GM21723 (cell line): ENCODE data around the gene ELAVL3.
"Not testable (repeated sequence)": the region's sequence is repeated elsewhere in the genome, so short reads cannot be mapped to it uniquely, and the experiment has no call there.

Experiments used
- ATAC-seq: cut with Tn5 transposase; IDR thresholded peaks from one replicate; pipeline ENCODE4 v1.9.1; 2021; ENCODE audit warnings: mild to moderate bottlenecking, moderate library complexity; ENCODE audit not compliant: unreplicated experiment

Gene ELAVL3

GRCh38 chr19:11460207-11460606, 20.6 kb downstream of the ELAVL3 start:
- ATAC-seq, result no peak

- ATAC-seq, result not testable (repeated sequence)
These were observed 21.9 kb downstream of the ELAVL3 start for GRCh38 chr19:11458912-11459311.

GRCh38 chr19:11458236-11458900, 22.5 kb downstream of the ELAVL3 start:
- no peak for ATAC-seq

- no peak for ATAC-seq
These were observed 23.0 kb downstream of the ELAVL3 start for GRCh38 chr19:11457831-11458230.

GRCh38 chr19:11457115-11457514, 23.7 kb downstream of the ELAVL3 start:
- ATAC-seq, result no peak

- no peak for ATAC-seq
These were observed 24.2 kb downstream of the ELAVL3 start for GRCh38 chr19:11456659-11457058.

- ATAC-seq, result not testable (repeated sequence)
These were observed 25.7 kb downstream of the ELAVL3 start for GRCh38 chr19:11455233-11455554.

- ATAC-seq, result no peak
These were observed 27.1 kb downstream of the ELAVL3 start for GRCh38 chr19:11453468-11454341.

- no peak for ATAC-seq
These were observed 28.1 kb downstream of the ELAVL3 start for GRCh38 chr19:11452620-11453310.

GRCh38 chr19:11451871-11452619, 28.8 kb downstream of the ELAVL3 start:
- no peak for ATAC-seq

- ATAC-seq, result no peak
These were observed 29.4 kb downstream of the ELAVL3 start for GRCh38 chr19:11451327-11451870.

GRCh38 chr19:11450570-11451326, 30.1 kb downstream of the ELAVL3 start:
- ATAC-seq, result no peak

- no peak for ATAC-seq
These were observed 31.8 kb downstream of the ELAVL3 start for GRCh38 chr19:11448923-11449554.

GRCh38 chr19:11448410-11448809, 32.4 kb downstream of the ELAVL3 start:
- ATAC-seq, result no peak

- ATAC-seq, result no peak
These were observed 33.2 kb downstream of the ELAVL3 start for GRCh38 chr19:11447347-11448262.

GRCh38 chr19:11446652-11447301, 34.1 kb downstream of the ELAVL3 start:
- ATAC-seq, result no peak

- no peak for ATAC-seq
These were observed 34.6 kb downstream of the ELAVL3 start for GRCh38 chr19:11446271-11446651.

- ATAC-seq, result no peak
These were observed 35.7 kb downstream of the ELAVL3 start for GRCh38 chr19:11445141-11445540.
